OCI-LY3 (cell line): ENCODE results near the gene LYPD6.

Source experiments
- H2AFZ ChIP-seq: fragments of 200-600, 300-600 bp; shearing (Covaris generic); 2 replicates; pipeline ENCODE4 v1.6.0; 2014; ENCODE audit warnings: antibody characterized with exemption, low read depth, low read length
- H3K27ac ChIP-seq: fragments of 200-600, 300-600 bp; sonication (generic); 2 replicates; pipeline ENCODE4 v1.5.1; 2014; ENCODE audit warnings: mild to moderate bottlenecking, low read length, moderate library complexity, mixed read lengths
- H3K27me3 ChIP-seq: fragments of 200-600, 300-600 bp; sonication (generic); 2 replicates; pipeline ENCODE4 v1.6.1; 2014; ENCODE audit warnings: low read depth, low read length, mixed read lengths
- H3K36me3 ChIP-seq: fragments of 200-600, 300-600 bp; sonication (generic); replicated peaks from 2 replicates; pipeline ENCODE3; 2014; ENCODE audit warnings: low read depth, low read length, mixed read lengths
- H3K4me1 ChIP-seq: fragments of 300-600, 200-600 bp; sonication (generic); 2 replicates; pipeline ENCODE4 v1.6.1; 2014; ENCODE audit warnings: low read length, mixed read lengths
- H3K4me2 ChIP-seq: fragments of 200-600, 300-600 bp; sonication (generic); 2 replicates; pipeline ENCODE4 v1.6.1; 2014; ENCODE audit warnings: low read length, mixed read lengths
- H3K4me3 ChIP-seq: fragments of 300-600, 200-600 bp; sonication (generic); 2 replicates; pipeline ENCODE4 v1.5.1; 2014; ENCODE audit warnings: antibody characterized with exemption, mild to moderate bottlenecking, low read length, moderate library complexity
- H3K79me2 ChIP-seq: fragments of 300-600, 200-600 bp; shearing (Covaris generic); 2 replicates; pipeline ENCODE4 v1.6.1; 2014; ENCODE audit warnings: mild to moderate bottlenecking, low read length, mixed read lengths
- H3K9ac ChIP-seq: fragments of 300-600, 200-600 bp; shearing (Covaris generic); 2 replicates; pipeline ENCODE4 v1.6.0; 2014; ENCODE audit warnings: mild to moderate bottlenecking, low read length, moderate library complexity
- H3K9me3 ChIP-seq: fragments of 200-600, 300-600 bp; shearing (Covaris generic); 2 replicates; pipeline ENCODE4 v1.6.1; 2014; ENCODE audit warnings: low read length, mixed read lengths; ENCODE audit not compliant: insufficient read depth
- H4K20me1 ChIP-seq: fragments of 200-600, 300-600 bp; sonication (generic); 2 replicates; pipeline ENCODE4 v1.6.1; 2016; ENCODE audit warnings: low read length, mixed read lengths; ENCODE audit not compliant: insufficient read depth
- CTCF ChIP-seq: fragments of 200-600, 300-600 bp; sonication (generic); IDR thresholded peaks from 2 replicates; pipeline ENCODE4 v1.5.1; 2014; ENCODE audit warnings: antibody characterized with exemption, low read length, low read depth
- EZH2phosphoT487 ChIP-seq: fragments of 200-600 bp; shearing (Covaris generic); IDR thresholded peaks from 2 replicates; pipeline ENCODE4 v1.6.1; 2018; ENCODE audit warnings: antibody characterized with exemption, mixed run types, low read depth

The LYPD6 gene

GRCh38 chr2:149430743-149431736, 100.7 kb downstream of the LYPD6 start:
- Histone ChIP-seq H3K4me2 (no peak overlapping the region), H3K4me1 (no peaks in the 10 kb centered on the region)
- TF ChIP-seq CTCF = no peak
- TF ChIP-seq EZH2phosphoT487 = no peak

GRCh38 chr2:149438330-149438960, 108.1 kb downstream of the LYPD6 start:
- H3K4me1 ChIP-seq = peaks cover 6% of the 10 kb centered on the region; the same call in 1 of the 2 replicates
- no peak for TF ChIP-seq CTCF
- TF ChIP-seq EZH2phosphoT487 = no peak
- no peak overlapping the region for H3K4me2 ChIP-seq

More at GRCh38 chr2:149430743-149431736, 100.7 kb downstream of the LYPD6 start:
- Histone ChIP-seq H3K27me3 (peaks cover 11% of the 10 kb centered on the region; the same call in 1 of the 2 replicates), H3K9me3 (no peaks in the 10 kb centered on the region), H3K27ac (no peak overlapping the region), H4K20me1 (no peaks in the 10 kb centered on the region), H3K79me2 (no peaks in the 10 kb centered on the region), H2AFZ (no peak overlapping the region), H3K4me3 (no peak overlapping the region), H3K36me3 (no peaks in the 10 kb centered on the region), H3K9ac (no peak overlapping the region)

GRCh38 chr2:149441255-149441654, 110.9 kb downstream of the LYPD6 start:
- no peaks in the 10 kb centered on the region for H4K20me1 ChIP-seq

More at GRCh38 chr2:149438330-149438960, 108.1 kb downstream of the LYPD6 start:
- H3K9ac ChIP-seq = no peak overlapping the region
- no peaks in the 10 kb centered on the region for H3K27me3 ChIP-seq
- no peak overlapping the region for H3K27ac ChIP-seq
- no peak overlapping the region for H2AFZ ChIP-seq
- H3K36me3 ChIP-seq = no peaks in the 10 kb centered on the region
- no peak overlapping the region for H3K4me3 ChIP-seq
- H3K79me2 ChIP-seq = no peaks in the 10 kb centered on the region
- H4K20me1 ChIP-seq = no peaks in the 10 kb centered on the region
- no peaks in the 10 kb centered on the region for H3K9me3 ChIP-seq

More at GRCh38 chr2:149441255-149441654, 110.9 kb downstream of the LYPD6 start:
- TF ChIP-seq EZH2phosphoT487 (no peak), CTCF (no peak)
- no peak overlapping the region for H2AFZ ChIP-seq
- no peaks in the 10 kb centered on the region for H3K79me2 ChIP-seq
- H3K36me3 ChIP-seq = no peaks in the 10 kb centered on the region
- no peak overlapping the region for H3K27ac ChIP-seq
- no peak overlapping the region for H3K4me2 ChIP-seq
- peaks cover 6% of the 10 kb centered on the region; the same call in 1 of the 2 replicates for H3K4me1 ChIP-seq
- no peak overlapping the region for H3K9ac ChIP-seq
- H3K4me3 ChIP-seq = no peak overlapping the region
- no peaks in the 10 kb centered on the region for H3K27me3 ChIP-seq
- no peaks in the 10 kb centered on the region for H3K9me3 ChIP-seq
